Measurements from ENCODE around the gene OSBPL5.

The OSBPL5 gene

GRCh38 chr11:3165152-3165705 is at the start of gene OSBPL5:
OSBPL5 (minus strand) TSS chr11:3165310; CDS start chr11:3129148, 36,162 bp downstream.
- Mint-ChIP-seq H3K36me3 (no peaks in the 10 kb centered on the region), H3K4me1 (ENCODE audit: low read depth) (peaks cover 46% of the 10 kb centered on the region), H3K27me3 (no peaks in the 10 kb centered on the region), H3K9me3 (ENCODE audit: low read depth) (no peaks in the 10 kb centered on the region), H3K27ac (peak within 1 kb of the TSS; percentile 78), H3K4me3 (peak within 1 kb of the TSS; percentile 85)

GRCh38 chr11:3214420-3214699 is 49.2 kb upstream of the OSBPL5 start:
- Mint-ChIP-seq H3K4me3 (no peak overlapping the region), H3K9me3 (ENCODE audit: low read depth) (peaks cover 12% of the 10 kb centered on the region), H3K4me1 (ENCODE audit: low read depth) (peaks cover 3% of the 10 kb centered on the region), H3K27me3 (no peaks in the 10 kb centered on the region), H3K27ac (no peak overlapping the region), H3K36me3 (no peaks in the 10 kb centered on the region)

- Mint-ChIP-seq H3K27me3 (no peaks in the 10 kb centered on the region), H3K4me1 (ENCODE audit: low read depth) (peaks cover 3% of the 10 kb centered on the region), H3K36me3 (no peaks in the 10 kb centered on the region), H3K4me3 (no peak overlapping the region), H3K27ac (no peak overlapping the region), H3K9me3 (ENCODE audit: low read depth) (peaks cover 12% of the 10 kb centered on the region)
These were observed 48.7 kb upstream of the OSBPL5 start for GRCh38 chr11:3213659-3214419.

GRCh38 chr11:3208272-3208671 is 43.2 kb upstream of the OSBPL5 start:
- H3K27ac Mint-ChIP-seq: no peak overlapping the region
- H3K4me1 Mint-ChIP-seq (ENCODE audit: low read depth): no peaks in the 10 kb centered on the region
- H3K27me3 Mint-ChIP-seq: no peaks in the 10 kb centered on the region
- H3K4me3 Mint-ChIP-seq: no peak overlapping the region
- H3K9me3 Mint-ChIP-seq (ENCODE audit: low read depth): peaks cover 12% of the 10 kb centered on the region
- no peaks in the 10 kb centered on the region for H3K36me3 Mint-ChIP-seq

GRCh38 chr11:3207526-3208189 is 42.5 kb upstream of the OSBPL5 start:
- Mint-ChIP-seq H3K9me3 (ENCODE audit: low read depth) (peaks cover 12% of the 10 kb centered on the region), H3K36me3 (no peaks in the 10 kb centered on the region), H3K4me3 (no peak overlapping the region), H3K27me3 (peaks cover under 1% of the 10 kb centered on the region), H3K27ac (no peak overlapping the region), H3K4me1 (ENCODE audit: low read depth) (peaks cover 1% of the 10 kb centered on the region)

- no peak overlapping the region for H3K4me3 Mint-ChIP-seq
- H3K36me3 Mint-ChIP-seq: no peaks in the 10 kb centered on the region
- peaks cover 2% of the 10 kb centered on the region for H3K27me3 Mint-ChIP-seq
- peaks cover 6% of the 10 kb centered on the region for H3K4me1 Mint-ChIP-seq (ENCODE audit: low read depth)
- no peak overlapping the region for H3K27ac Mint-ChIP-seq
- H3K9me3 Mint-ChIP-seq (ENCODE audit: low read depth): peaks cover 10% of the 10 kb centered on the region
These were observed 41.8 kb upstream of the OSBPL5 start for GRCh38 chr11:3206922-3207204.

- peaks cover 2% of the 10 kb centered on the region for H3K27me3 Mint-ChIP-seq
- no peak overlapping the region for H3K27ac Mint-ChIP-seq
- H3K36me3 Mint-ChIP-seq: no peaks in the 10 kb centered on the region
- H3K4me3 Mint-ChIP-seq: no peak overlapping the region
- H3K4me1 Mint-ChIP-seq (ENCODE audit: low read depth): peaks cover 11% of the 10 kb centered on the region
- H3K9me3 Mint-ChIP-seq (ENCODE audit: low read depth): peaks cover 6% of the 10 kb centered on the region
These were observed 41.2 kb upstream of the OSBPL5 start for GRCh38 chr11:3206156-3206921.

- H3K27me3 Mint-ChIP-seq: peaks cover 2% of the 10 kb centered on the region
- no peak overlapping the region for H3K27ac Mint-ChIP-seq
- peaks cover 11% of the 10 kb centered on the region for H3K4me1 Mint-ChIP-seq (ENCODE audit: low read depth)
- no peak overlapping the region for H3K4me3 Mint-ChIP-seq
- H3K9me3 Mint-ChIP-seq (ENCODE audit: low read depth): no peaks in the 10 kb centered on the region
- no peaks in the 10 kb centered on the region for H3K36me3 Mint-ChIP-seq
These were observed 40.4 kb upstream of the OSBPL5 start for GRCh38 chr11:3205261-3206155.

GRCh38 chr11:3204141-3205015 is 39.3 kb upstream of the OSBPL5 start:
- Mint-ChIP-seq H3K4me1 (ENCODE audit: low read depth) (peaks cover 11% of the 10 kb centered on the region), H3K36me3 (no peaks in the 10 kb centered on the region), H3K9me3 (ENCODE audit: low read depth) (no peaks in the 10 kb centered on the region), H3K27me3 (peaks cover 2% of the 10 kb centered on the region), H3K27ac (no peak overlapping the region), H3K4me3 (no peak overlapping the region)

- no peak overlapping the region for H3K27ac Mint-ChIP-seq
- H3K9me3 Mint-ChIP-seq (ENCODE audit: low read depth): no peaks in the 10 kb centered on the region
- no peak overlapping the region for H3K4me3 Mint-ChIP-seq
- no peaks in the 10 kb centered on the region for H3K36me3 Mint-ChIP-seq
- H3K4me1 Mint-ChIP-seq (ENCODE audit: low read depth): peaks cover 11% of the 10 kb centered on the region
- peaks cover 2% of the 10 kb centered on the region for H3K27me3 Mint-ChIP-seq
These were observed 38.3 kb upstream of the OSBPL5 start for GRCh38 chr11:3203221-3204043.

- Mint-ChIP-seq H3K4me1 (ENCODE audit: low read depth) (peaks cover 11% of the 10 kb centered on the region), H3K9me3 (ENCODE audit: low read depth) (no peaks in the 10 kb centered on the region), H3K36me3 (no peaks in the 10 kb centered on the region), H3K27ac (no peak overlapping the region), H3K27me3 (peaks cover 2% of the 10 kb centered on the region), H3K4me3 (peak overlapping the region; percentile 70)
These were observed 37.6 kb upstream of the OSBPL5 start for GRCh38 chr11:3202759-3203158.

- H3K27me3 Mint-ChIP-seq: peaks cover 2% of the 10 kb centered on the region
- H3K36me3 Mint-ChIP-seq: no peaks in the 10 kb centered on the region
- peak overlapping the region; percentile 70 for H3K4me3 Mint-ChIP-seq
These were observed 37.2 kb upstream of the OSBPL5 start for GRCh38 chr11:3202305-3202704.

GRCh38 chr11:3201677-3202181 is 36.6 kb upstream of the OSBPL5 start:
- Mint-ChIP-seq H3K36me3 (no peaks in the 10 kb centered on the region), H3K27ac (no peak overlapping the region), H3K4me1 (ENCODE audit: low read depth) (peaks cover 11% of the 10 kb centered on the region), H3K27me3 (peaks cover 2% of the 10 kb centered on the region), H3K4me3 (no peak overlapping the region), H3K9me3 (ENCODE audit: low read depth) (no peaks in the 10 kb centered on the region)

More at GRCh38 chr11:3202305-3202704, 37.2 kb upstream of the OSBPL5 start:
- Mint-ChIP-seq H3K9me3 (ENCODE audit: low read depth) (no peaks in the 10 kb centered on the region), H3K27ac (no peak overlapping the region), H3K4me1 (ENCODE audit: low read depth) (peaks cover 11% of the 10 kb centered on the region)

Measured in activated naive CD8-positive, alpha-beta T cell (primary cell).